Calu3 (cell line): ENCODE measurements around the gene CDK1. TPM values are rescaled to one million over a fixed set of nuclear protein-coding genes. Genes with fewer than 3 reads are reported as not detected.
A peak's percentile ranks its signal among the peaks of the same experiment; 100 is the strongest.

Source experiments
- BruUV-seq: library from RNA; stranded (reverse); fragments of 400-500 nt; replicated peaks from 2 replicates; lab custom pipeline; 2021; lab: Mats Ljungman, UMichigan
- CTCF ChIA-PET: fragments of 300-600 bp; sonication (Branson Sonifier 250); formaldehyde crosslinking; loops from one replicate; lab custom pipeline; 2022; ENCODE audit warnings: antibody characterized with exemption; lab: Charles Lee
- DNase-seq: peaks from one replicate; pipeline ENCODE4 v3.0.0; 2022
- H3K27ac Mint-ChIP-seq: one replicate; pipeline ENCODE4 v1.8.0; 2022; ENCODE audit warnings: mixed read lengths; ENCODE audit not compliant: unreplicated experiment
- H3K27me3 Mint-ChIP-seq: one replicate; pipeline ENCODE4 v1.8.0; 2022; ENCODE audit warnings: mixed read lengths; ENCODE audit not compliant: unreplicated experiment
- H3K36me3 Mint-ChIP-seq: one replicate; pipeline ENCODE4 v1.8.0; 2022; ENCODE audit warnings: mild to moderate bottlenecking, moderate library complexity, mixed read lengths; ENCODE audit not compliant: insufficient read depth, unreplicated experiment
- H3K4me1 Mint-ChIP-seq: one replicate; pipeline ENCODE4 v1.8.0; 2022; ENCODE audit warnings: mild to moderate bottlenecking, low read depth, mixed read lengths; ENCODE audit not compliant: unreplicated experiment
- H3K4me3 Mint-ChIP-seq: one replicate; pipeline ENCODE4 v1.8.0; 2022; ENCODE audit warnings: mild to moderate bottlenecking, low read depth, moderate library complexity, mixed read lengths; ENCODE audit not compliant: unreplicated experiment
- H3K9me3 Mint-ChIP-seq: one replicate; pipeline ENCODE4 v1.8.0; 2022; ENCODE audit warnings: low read depth, mixed read lengths; ENCODE audit not compliant: unreplicated experiment
- CTCF ChIP-seq: fragments of 200-600 bp; IDR thresholded peaks from one replicate; pipeline ENCODE4 v1.8.0; 2022; ENCODE audit warnings: antibody characterized with exemption; ENCODE audit not compliant: unreplicated experiment
- intact Hi-C: fragments of 100-400 bp; cut with micrococcal nuclease; formaldehyde crosslinking; loops from one replicate; pipeline ENCODE4 v1.10.0; 2022; ENCODE audit not compliant: unreplicated experiment
- total RNA-seq: library from RNA; stranded (reverse); gene quantifications from 2 replicates; pipeline ENCODE4 v1.2.3, GENCODE V29; 2022

CDK1 gene
- total RNA-seq, 1 experiment from 2014 or later, result 140 TPM

DNA sequence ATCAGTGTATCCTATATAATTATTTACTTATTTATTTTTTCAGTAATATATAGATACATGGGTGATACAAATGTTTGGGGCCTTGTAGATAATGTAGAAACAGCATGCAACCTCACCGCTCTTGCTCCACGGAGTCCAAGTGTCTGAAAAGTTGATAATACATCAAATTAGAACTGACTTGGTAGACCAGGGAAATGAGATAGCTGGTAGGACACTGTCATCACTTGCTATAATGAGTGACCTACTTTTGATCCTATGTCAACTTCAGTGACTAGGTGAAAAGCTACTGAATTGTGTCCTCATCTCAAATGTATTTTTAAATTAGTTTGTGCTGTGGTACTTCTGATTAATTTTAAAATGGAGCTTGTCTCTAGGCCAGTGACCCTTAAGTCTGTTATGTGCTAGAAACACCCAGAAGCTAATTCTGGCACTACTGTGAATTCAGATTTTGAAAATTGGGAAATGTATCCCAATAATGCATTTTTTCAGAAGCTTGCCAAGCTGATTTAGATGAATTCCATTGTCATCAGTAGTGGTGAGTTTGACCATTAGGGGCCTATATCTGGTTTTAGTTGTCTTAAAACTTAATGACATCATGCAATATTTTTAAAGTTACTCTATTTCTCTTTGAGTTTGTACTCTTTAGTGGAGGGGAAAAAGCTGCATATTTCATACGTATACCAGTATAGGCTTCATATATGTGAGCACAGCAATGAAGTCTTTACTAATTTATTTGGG, 17.4 kb downstream of the CDK1 start:
- no peak overlapping the region for H3K4me3 Mint-ChIP-seq
- BruUV-seq, result no TSS peak
- H3K4me1 Mint-ChIP-seq, result peaks cover 25% of the 10 kb centered on the region
- no peaks in the 10 kb centered on the region for H3K27me3 Mint-ChIP-seq
- peaks cover 39% of the 10 kb centered on the region for H3K36me3 Mint-ChIP-seq
- DNase-seq, result no peak
- no peaks in the 10 kb centered on the region for H3K9me3 Mint-ChIP-seq
- CTCF ChIA-PET, result interaction anchor here (0.7 kb wide), 1 partner anchor 1193 kb away, joined by 3 read pairs; no protein-coding TSS in a partner anchor
- H3K27ac Mint-ChIP-seq, result peak overlapping the region; percentile 6
- TF ChIP-seq CTCF, result no peak
- intact Hi-C loops, result no loop called here

DNA sequence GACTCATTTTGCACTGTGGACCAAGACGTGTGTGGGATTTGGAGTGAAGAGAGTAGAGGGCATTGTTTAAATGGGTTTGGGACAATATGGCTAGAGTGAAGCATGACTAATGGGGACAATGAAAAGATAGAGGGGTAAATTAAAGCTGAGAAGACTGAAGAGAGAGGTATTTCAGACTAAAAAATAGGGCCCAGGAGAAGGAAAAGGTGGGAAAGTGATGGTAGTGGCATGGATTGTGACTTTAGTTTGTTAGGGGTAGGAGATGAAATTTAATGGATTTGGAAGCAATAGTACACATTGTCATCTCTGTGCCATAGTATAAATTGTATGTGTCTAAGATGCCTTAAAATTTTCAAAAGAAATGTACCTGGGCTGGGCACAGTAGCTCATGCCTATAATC, 18.2 kb downstream of the CDK1 start:
- intact Hi-C loops, result no loop called here
- TF ChIP-seq CTCF, result no peak
- BruUV-seq, result no TSS peak
- Mint-ChIP-seq H3K4me3 (no peak overlapping the region), H3K4me1 (peaks cover 16% of the 10 kb centered on the region), H3K27ac (no peak overlapping the region), H3K9me3 (no peaks in the 10 kb centered on the region), H3K36me3 (peaks cover 31% of the 10 kb centered on the region), H3K27me3 (no peaks in the 10 kb centered on the region)
- DNase-seq, result no peak
- CTCF ChIA-PET, result no interaction called here

DNA sequence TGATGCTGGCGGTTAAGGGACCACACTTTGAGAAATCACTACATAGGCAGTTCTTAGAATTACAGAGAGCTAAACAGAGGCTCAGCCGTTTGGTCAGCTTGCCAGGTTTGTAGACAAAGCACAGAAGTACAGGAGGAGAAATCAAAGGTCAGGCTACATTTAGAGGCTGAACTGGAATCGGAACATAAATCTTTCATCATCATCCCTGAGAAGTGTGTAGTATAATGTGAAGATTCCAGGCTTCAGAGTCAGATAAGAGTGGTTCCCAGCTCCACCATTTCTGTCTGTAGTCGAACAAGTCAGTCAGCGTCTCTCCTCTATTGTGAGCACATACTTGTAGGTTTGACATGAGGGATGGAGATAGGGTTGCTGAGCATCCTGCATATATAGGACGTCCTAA, 18.9 kb downstream of the CDK1 start:
- intact Hi-C loops, result no loop called here
- BruUV-seq, result no TSS peak
- CTCF ChIA-PET, result no interaction called here

GRCh38 chr10:60798031-60798430, 19.8 kb downstream of the CDK1 start:
- peaks cover 25% of the 10 kb centered on the region for H3K36me3 Mint-ChIP-seq
- no peak overlapping the region for H3K27ac Mint-ChIP-seq
- intact Hi-C loops, result no loop called here
- H3K9me3 Mint-ChIP-seq, result no peaks in the 10 kb centered on the region
- no peak for TF ChIP-seq CTCF
- CTCF ChIA-PET, result interaction anchor here (0.7 kb wide), 1 partner anchor 515 kb away, joined by 4 read pairs; no protein-coding TSS in a partner anchor
- H3K4me1 Mint-ChIP-seq, result peaks cover 16% of the 10 kb centered on the region
- BruUV-seq, result TSS peak; percentile 2
- DNase-seq, result peak; percentile 22
- H3K27me3 Mint-ChIP-seq, result no peaks in the 10 kb centered on the region
- H3K4me3 Mint-ChIP-seq, result no peak overlapping the region

More for the DNA sequence above, 18.9 kb downstream of the CDK1 start:
- no peak for DNase-seq
- no peak for TF ChIP-seq CTCF
- H3K4me1 Mint-ChIP-seq, result peaks cover 16% of the 10 kb centered on the region
- H3K27me3 Mint-ChIP-seq, result no peaks in the 10 kb centered on the region
- peaks cover 27% of the 10 kb centered on the region for H3K36me3 Mint-ChIP-seq
- H3K4me3 Mint-ChIP-seq, result no peak overlapping the region
- no peak overlapping the region for H3K27ac Mint-ChIP-seq
- H3K9me3 Mint-ChIP-seq, result no peaks in the 10 kb centered on the region
